AG04449 (cell line): Measurements from ENCODE around the gene ATP10A.

Experiments used
- CTCF ChIA-PET: fragments of 350-600 bp; formaldehyde crosslinking; extraction: SDS; loops from one replicate; lab custom pipeline; 2021; ENCODE audit warnings: antibody characterized with exemption; lab: Yijun Ruan, JAX
- POLR2A ChIA-PET: fragments of 400-600, 350-600 bp; formaldehyde crosslinking; extraction: SDS; loops from one replicate; lab custom pipeline; 2020; ENCODE audit warnings: antibody characterized with exemption, inconsistent platforms; lab: Yijun Ruan, JAX
- DNase-seq: peaks from one replicate; pipeline ENCODE4 v3.0.0-alpha.2; 2010; ENCODE audit warnings: low read depth, low spot score
- H3K4me3 ChIP-seq: 2 replicates; pipeline ENCODE4 v1.5.1; 2011; ENCODE audit warnings: low read depth, mild to moderate bottlenecking, control low read depth, low read length
- TF ChIP-seq, protein P1 (sequence below): IDR thresholded peaks from one replicate; pipeline ENCODE4 v1.5.1; 2011; ENCODE audit warnings: mild to moderate bottlenecking, moderate library complexity, low read length, control low read depth, inconsistent platforms; ENCODE audit not compliant: insufficient read depth; ENCODE audit errors: missing control alignments

Gene ATP10A

GRCh38 chr15:25879438-25879837, 16.3 kb upstream of the ATP10A start:
- no peak overlapping the region for H3K4me3 ChIP-seq
- CTCF ChIA-PET = interaction anchor here (1.2 to 1.9 kb wide), 2 partner anchors 10 to 53 kb away, joined by 4 to 6 read pairs; no protein-coding TSS in a partner anchor
- no peak for DNase-seq
- TF ChIP-seq, protein P1, sequence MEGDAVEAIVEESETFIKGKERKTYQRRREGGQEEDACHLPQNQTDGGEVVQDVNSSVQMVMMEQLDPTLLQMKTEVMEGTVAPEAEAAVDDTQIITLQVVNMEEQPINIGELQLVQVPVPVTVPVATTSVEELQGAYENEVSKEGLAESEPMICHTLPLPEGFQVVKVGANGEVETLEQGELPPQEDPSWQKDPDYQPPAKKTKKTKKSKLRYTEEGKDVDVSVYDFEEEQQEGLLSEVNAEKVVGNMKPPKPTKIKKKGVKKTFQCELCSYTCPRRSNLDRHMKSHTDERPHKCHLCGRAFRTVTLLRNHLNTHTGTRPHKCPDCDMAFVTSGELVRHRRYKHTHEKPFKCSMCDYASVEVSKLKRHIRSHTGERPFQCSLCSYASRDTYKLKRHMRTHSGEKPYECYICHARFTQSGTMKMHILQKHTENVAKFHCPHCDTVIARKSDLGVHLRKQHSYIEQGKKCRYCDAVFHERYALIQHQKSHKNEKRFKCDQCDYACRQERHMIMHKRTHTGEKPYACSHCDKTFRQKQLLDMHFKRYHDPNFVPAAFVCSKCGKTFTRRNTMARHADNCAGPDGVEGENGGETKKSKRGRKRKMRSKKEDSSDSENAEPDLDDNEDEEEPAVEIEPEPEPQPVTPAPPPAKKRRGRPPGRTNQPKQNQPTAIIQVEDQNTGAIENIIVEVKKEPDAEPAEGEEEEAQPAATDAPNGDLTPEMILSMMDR = no peak
- POLR2A ChIA-PET = no interaction called here

DNA sequence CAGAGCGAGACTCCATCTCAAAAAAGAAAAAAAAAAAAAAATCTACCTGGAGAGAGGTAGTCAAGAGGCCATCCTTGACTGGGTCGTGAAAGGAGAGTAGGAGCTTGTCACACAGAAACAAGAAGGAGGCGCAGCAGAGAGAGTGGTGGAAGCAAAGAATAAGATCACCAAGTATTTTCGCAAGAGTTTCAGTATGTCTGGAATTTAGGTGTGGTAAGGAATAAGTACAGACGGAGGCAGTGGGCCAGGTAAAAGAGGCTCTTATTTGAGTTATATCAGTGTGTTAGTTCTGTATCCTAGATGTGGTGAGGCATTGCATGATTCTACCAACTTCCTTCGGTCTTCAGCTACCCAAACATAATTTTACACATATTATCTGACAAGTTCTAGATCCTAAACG, 14.6 kb upstream of the ATP10A start:
- ChIA-PET CTCF (interaction anchor here (1.0 kb wide), 1 partner anchor 56 kb away, joined by 6 read pairs; no protein-coding TSS in a partner anchor), POLR2A (no interaction called here)
- no peak overlapping the region for H3K4me3 ChIP-seq
- DNase-seq = no peak
- TF ChIP-seq, protein P1 = no peak

GRCh38 chr15:25876231-25877140, 13.4 kb upstream of the ATP10A start:
- TF ChIP-seq, protein P1 = no peak
- no peak overlapping the region for H3K4me3 ChIP-seq
- ChIA-PET POLR2A (no interaction called here), CTCF (no interaction called here)
- DNase-seq = no peak

DNA sequence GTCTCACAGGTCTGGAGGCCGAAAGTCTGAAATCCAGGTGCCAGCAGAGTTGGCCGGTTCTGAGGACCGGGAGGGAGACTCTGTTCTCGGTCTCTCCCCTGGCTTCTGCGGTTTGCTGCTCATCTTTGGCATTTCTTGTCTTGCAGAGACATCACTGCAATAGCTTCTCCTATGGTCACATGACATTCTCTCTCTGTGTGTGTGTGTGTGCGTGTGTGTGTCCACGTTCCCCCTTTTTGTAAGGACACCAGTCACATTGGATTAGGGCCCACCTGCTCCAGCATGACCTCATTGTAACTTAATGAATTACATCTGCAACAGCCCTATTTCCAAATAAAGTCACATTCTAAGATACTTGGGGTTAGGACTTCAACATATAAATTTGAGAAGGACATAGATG, 12.4 kb upstream of the ATP10A start:
- no peak for DNase-seq
- ChIA-PET CTCF (no interaction called here), POLR2A (no interaction called here)
- no peak overlapping the region for H3K4me3 ChIP-seq
- TF ChIP-seq, protein P1 = no peak

GRCh38 chr15:25874379-25874778, 11.3 kb upstream of the ATP10A start:
- ChIA-PET POLR2A (no interaction called here), CTCF (no interaction called here)
- H3K4me3 ChIP-seq = no peak overlapping the region
- TF ChIP-seq, protein P1 = no peak
- no peak for DNase-seq

DNA sequence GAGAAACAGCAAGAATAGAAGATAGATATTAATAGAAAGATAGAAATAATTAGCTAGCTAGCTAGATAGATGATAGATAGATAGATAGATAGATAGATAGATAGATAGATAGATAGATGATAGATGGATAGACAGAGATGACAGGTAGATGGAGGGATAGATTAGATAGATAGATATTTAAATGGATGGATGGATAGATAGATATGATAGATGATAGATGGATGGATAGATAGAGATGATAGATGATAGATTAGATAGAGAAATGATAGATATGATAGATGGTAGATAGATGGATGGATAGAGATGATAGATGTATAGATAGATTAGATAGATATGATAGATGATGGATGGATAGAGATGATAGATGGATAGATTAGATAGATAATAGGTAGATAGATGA, 8.3 kb upstream of the ATP10A start:
- no peak overlapping the region for H3K4me3 ChIP-seq
- ChIA-PET POLR2A (no interaction called here), CTCF (no interaction called here)
- TF ChIP-seq, protein P1 = no peak
- no peak for DNase-seq
